ENCODE data around the gene TIMM22. TPM values are rescaled to one million over a fixed set of nuclear protein-coding genes. Genes with fewer than 3 reads are reported as not detected.

The TIMM22 gene
- polyA plus RNA-seq, 3 donors: 3.2 to 13.6 (median 13.1) TPM

DNA sequence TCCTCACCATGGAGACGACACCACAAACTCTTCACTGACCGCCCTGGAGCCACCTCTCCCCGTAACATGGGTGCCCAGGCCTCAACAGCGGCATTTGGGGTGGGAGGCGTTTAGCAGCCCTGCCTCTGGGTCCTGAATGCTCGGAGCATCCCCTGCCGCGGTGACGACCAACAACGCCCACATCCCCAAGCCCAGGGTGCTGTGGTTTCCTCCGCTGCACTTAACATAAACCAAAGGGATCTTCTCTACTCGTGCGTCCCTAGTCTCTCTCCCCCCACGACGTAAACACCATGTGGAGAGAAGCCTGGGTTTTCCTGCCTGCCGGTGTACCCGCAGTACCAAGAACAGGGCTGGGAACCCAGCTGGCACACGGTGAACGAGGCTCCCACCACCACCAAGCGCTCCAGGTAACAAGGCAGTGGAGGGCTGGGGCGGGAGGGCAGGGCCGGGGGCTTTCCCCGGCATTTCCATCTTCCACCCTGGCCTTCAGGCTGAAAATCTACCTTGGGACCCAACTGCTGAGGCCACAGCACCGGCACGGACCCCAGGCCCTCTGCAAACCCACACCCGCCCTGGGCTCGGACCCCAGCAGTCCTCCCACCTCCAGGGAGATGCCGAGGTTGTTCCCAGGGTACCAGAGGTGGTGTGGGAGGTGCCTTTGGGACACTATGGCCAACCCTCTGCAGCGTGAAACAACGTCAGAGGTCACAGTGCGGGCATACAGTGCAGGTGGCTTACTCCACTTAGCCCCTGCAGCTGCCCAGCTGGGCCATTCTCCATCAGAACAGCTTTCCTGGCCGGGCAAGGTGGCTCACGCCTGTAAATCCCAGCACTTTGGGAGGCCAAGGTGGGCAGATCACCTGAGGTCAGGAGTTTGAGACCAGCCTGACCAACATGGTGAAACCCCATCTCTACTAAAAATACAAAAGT lies 54.3 kb downstream of the TIMM22 start:
- no peaks in the 10 kb centered on the region for H3K27me3 ChIP-seq (ENCODE audit: control insufficient read depth in 2 of 2, insufficient read depth in 2 of 2, low read length in 2 of 2)
- TF ChIP-seq CTCF (IDR thresholded peaks at IDR 0.05): no peak
- H3K36me3 ChIP-seq (replicated peaks in 1 of 2; ENCODE audit: control insufficient read depth in 1 of 2, insufficient read depth in 2 of 2, low read length in 2 of 2): peaks cover 74 to 82% of the 10 kb centered on the region in 2 donors
- no peaks in the 10 kb centered on the region for H3K4me1 ChIP-seq (ENCODE audit: control insufficient read depth in 1 of 2, insufficient read depth in 2 of 2, low read length in 2 of 2)
- peaks cover 7% of the 10 kb centered on the region for H3K79me2 ChIP-seq (ENCODE audit: insufficient read depth, low read length)
- H3K27ac ChIP-seq (ENCODE audit: low read depth in 1 of 2, low read length in 2 of 2): peak overlapping the region in 1 of 2 donors; percentile 9
- Mint-ChIP-seq H3K27ac (peak overlapping the region in 3 of 7 donors; percentile 42 to 83 (median 46)), H3K36me3 (peaks cover 48 to 77% of the 10 kb centered on the region in 2 donors), H3K4me1 (no peaks in the 10 kb centered on the region), H3K9me3 (no peaks in the 10 kb centered on the region), H3K27me3 (ENCODE audit: low read depth in 3 of 3) (peaks cover 0 to 2% (median 0%) of the 10 kb centered on the region in 3 donors), H3K4me3 (no peak overlapping the region)
- no peak overlapping the region for H2AFZ ChIP-seq (ENCODE audit: insufficient read depth, low read depth, low read length, poor library complexity, severe bottlenecking)
- no peaks in the 10 kb centered on the region for H3K9me3 ChIP-seq (replicated peaks in 1 of 2; ENCODE audit: control insufficient read depth in 1 of 2, insufficient read depth in 1 of 2, low read length in 2 of 2)
- peaks cover 85% of the 10 kb centered on the region for H4K20me1 ChIP-seq (ENCODE audit: insufficient read depth, low read length)
- intact Hi-C loops (cut with micrococcal nuclease): loop anchor here in 1 of 2 donors (10.0 kb wide), 1 partner anchor 46 kb away; no protein-coding TSS in a partner anchor
- no peak overlapping the region for H3K9ac ChIP-seq (ENCODE audit: insufficient read depth, low read length, poor library complexity, severe bottlenecking)
- 88% methylated on average over 20 of the region's 33 CpGs for WGBS (ENCODE audit: insufficient coverage)
- no peak overlapping the region for H3K4me2 ChIP-seq (replicated peaks; ENCODE audit: extremely low read depth, low read length, poor library complexity, severe bottlenecking)
- H3K4me3 ChIP-seq (replicated peaks in 1 of 3; ENCODE audit: low read depth in 2 of 3, low read length in 3 of 3): no peak overlapping the region
- no peak for DNase-seq

Small RNA genes lying within 50 kb of the gene (small RNA-seq; reads per million reads assigned to genes)
- gene MIR3183 (ENCODE audit: insufficient read length, low read depth): not detected

Other genes with a start within 250 kb of the TIMM22 start
- gene GEMIN4, start 244.9 kb upstream of the TIMM22 start, polyA plus RNA-seq: 10 to 100 TPM in 2 of 3 donors, 1 to 10 TPM in 1; 8.8 to 10.6 (median 10.1) TPM
- 10 to 100 TPM; 41.8 to 50.7 (median 50.6) TPM for gene GLOD4, start 214.8 kb upstream of the TIMM22 start, polyA plus RNA-seq
- gene MRM3, start 214.8 kb upstream of the TIMM22 start, polyA plus RNA-seq: 10 to 100 TPM in 2 of 3 donors, 1 to 10 TPM in 1; 9.3 to 15.4 (median 12.8) TPM
- gene NXN, start 17.4 kb upstream of the TIMM22 start, polyA plus RNA-seq: not detected
- 100 to 1,000 TPM in 1 of 3 donors, 10 to 100 TPM in 2; 19.8 to 160 (median 26.0) TPM for gene ABR, start 182.9 kb downstream of the TIMM22 start, polyA plus RNA-seq